HepG2 (cell line): ENCODE results near the gene RAC3. TPM values are rescaled to one million over a fixed set of nuclear protein-coding genes. Genes with fewer than 3 reads are reported as not detected.

ENCODE experiments used
- AGO2 ChIP-seq: fragments of 200-400 bp; formaldehyde crosslinking; optimal IDR thresholded peaks from 2 replicates; pipeline ENCODE3; 2017; ENCODE audit warnings: mild to moderate bottlenecking, low read depth, low read length, moderate library complexity
- BRCA1 ChIP-seq: sonication (generic); formaldehyde crosslinking; IDR thresholded peaks from 2 replicates; pipeline ENCODE4 v1.4.0; 2020; ENCODE audit warnings: missing genetic modification reagents
- CBX1 ChIP-seq: IDR thresholded peaks from one replicate; pipeline ENCODE4 v1.6.1; 2016; ENCODE audit warnings: antibody characterized with exemption, low read depth
- HNRNPL ChIP-seq: fragments of 200-400 bp; formaldehyde crosslinking; IDR thresholded peaks from 2 replicates; pipeline ENCODE4 v1.6.1; 2017; ENCODE audit warnings: mild to moderate bottlenecking, low read depth, low read length
- JUNB ChIP-seq: sonication (generic); formaldehyde crosslinking; IDR thresholded peaks from 2 replicates; pipeline ENCODE4 v1.8.0; 2022; ENCODE audit warnings: missing genetic modification reagents, mild to moderate bottlenecking, borderline replicate concordance
- KDM2A ChIP-seq: sonication (generic); formaldehyde crosslinking; IDR thresholded peaks from 2 replicates; pipeline ENCODE4 v1.4.0; 2020; ENCODE audit warnings: low read depth, missing genetic modification reagents, borderline replicate concordance
- KDM6A ChIP-seq: IDR thresholded peaks from 2 replicates; pipeline ENCODE4 v1.6.1; 2016; ENCODE audit warnings: low read depth
- PLSCR1 ChIP-seq: sonication (generic); formaldehyde crosslinking; IDR thresholded peaks from 2 replicates; pipeline ENCODE4 v1.5.0; 2020; ENCODE audit warnings: missing genetic modification reagents, mild to moderate bottlenecking, borderline replicate concordance
- RFXAP ChIP-seq: sonication (generic); formaldehyde crosslinking; IDR thresholded peaks from 2 replicates; pipeline ENCODE4 v1.4.0; 2020; ENCODE audit warnings: missing genetic modification reagents, borderline replicate concordance
- SNAPC2 ChIP-seq: sonication (generic); formaldehyde crosslinking; IDR thresholded peaks from 2 replicates; pipeline ENCODE4 v1.8.1; 2022; ENCODE audit warnings: mild to moderate bottlenecking, missing genetic modification reagents
- ZFP62 ChIP-seq: sonication (generic); formaldehyde crosslinking; IDR thresholded peaks from 2 replicates; pipeline ENCODE4 v1.4.0; 2020; ENCODE audit warnings: missing genetic modification reagents
- ZNF260 ChIP-seq: sonication (generic); formaldehyde crosslinking; IDR thresholded peaks from 2 replicates; pipeline ENCODE4 v1.4.0; 2020; ENCODE audit warnings: missing genetic modification reagents, low read depth, mild to moderate bottlenecking, borderline replicate concordance
- ZNF44 ChIP-seq: sonication (generic); formaldehyde crosslinking; IDR thresholded peaks from 2 replicates; pipeline ENCODE4 v1.5.1; 2020; ENCODE audit warnings: mild to moderate bottlenecking, missing genetic modification reagents
- ZNF510 ChIP-seq: sonication (generic); formaldehyde crosslinking; IDR thresholded peaks from 2 replicates; pipeline ENCODE4 v1.4.0; 2020; ENCODE audit warnings: low read depth, mild to moderate bottlenecking, missing genetic modification reagents
- ZNF607 ChIP-seq: sonication (generic); formaldehyde crosslinking; IDR thresholded peaks from 2 replicates; pipeline ENCODE4 v1.5.1; 2020; ENCODE audit warnings: missing genetic modification reagents, mild to moderate bottlenecking, borderline replicate concordance
- ZNF703 ChIP-seq: sonication (generic); formaldehyde crosslinking; IDR thresholded peaks from 2 replicates; pipeline ENCODE4 v1.5.1; 2020; ENCODE audit warnings: missing genetic modification reagents, mild to moderate bottlenecking, moderate library complexity, borderline replicate concordance
- ZNF746 ChIP-seq: sonication (generic); formaldehyde crosslinking; IDR thresholded peaks from 2 replicates; pipeline ENCODE4 v1.8.0; 2022; ENCODE audit warnings: mild to moderate bottlenecking, missing genetic modification reagents
- ZNF790 ChIP-seq: sonication (generic); formaldehyde crosslinking; IDR thresholded peaks from 2 replicates; pipeline ENCODE4 v1.8.0; 2022; ENCODE audit warnings: missing genetic modification reagents, mild to moderate bottlenecking, borderline replicate concordance
- ZSCAN30 ChIP-seq: sonication (generic); formaldehyde crosslinking; IDR thresholded peaks from 2 replicates; pipeline ENCODE4 v1.5.0; 2020; ENCODE audit warnings: mild to moderate bottlenecking, missing genetic modification reagents
- polyA plus RNA-seq, 8 experiments: library from polyadenylated mRNA; depleted of rRNA in 3 of 8; stranded (reverse) in 7 of 8; unstranded in 1 of 8; fragments of >200 nt; fragmentation: Illumina TruSeq in 4 of 8; extraction: Trizol in 4 of 8; gene quantifications; 2 replicates each; pipeline versions ENCODE4 v1.2.1 to v1.2.3, GENCODE V29; 2011 to 2016; ENCODE audit warnings: low read depth in 4 of 8, missing spikeins in 1 of 8, mixed read lengths in 1 of 8; ENCODE audit not compliant: insufficient read depth in 1 of 8
- total RNA-seq, 5 experiments: library from RNA; depleted of rRNA; stranded (reverse); fragments of >200 nt; fragmentation: Illumina TruSeq; extraction: Trizol; gene quantifications; 2 replicates each; pipeline ENCODE4 v1.2.3, GENCODE V29; 2016; ENCODE audit warnings: low read depth in 1 of 5
- TF ChIP-seq, protein P1 (sequence below): sonication (generic); formaldehyde crosslinking; IDR thresholded peaks from 2 replicates; pipeline ENCODE4 v1.5.1; 2020; ENCODE audit warnings: mild to moderate bottlenecking, moderate library complexity, missing genetic modification reagents

Gene RAC3
- total and polyA plus RNA-seq, 2 of the 13 experiments (the other 11 are each of a cell fraction or from before 2014, with no cell fraction given): 10.5 to 21.3 TPM

GRCh38 chr17:81998691-81999438, 32.6 kb upstream of the RAC3 start (continued):
- 0 out of 2 replicates have a peak, but pooled peaks have one; percentile 63 for TF ChIP-seq SNAPC2 (CRISPR knock-in tag)
- TF ChIP-seq RFXAP: 0 out of 2 replicates have a peak, but pooled peaks have one; percentile 36
- TF ChIP-seq PLSCR1 (CRISPR knock-in tag): no peak
- TF ChIP-seq ZNF703: no peak
- no peak for TF ChIP-seq ZNF746 (CRISPR knock-in tag)
- no peak for TF ChIP-seq ZNF260 (CRISPR knock-in tag)
- no peak for TF ChIP-seq KDM6A (CRISPR knock-in tag)
- no peak for TF ChIP-seq ZFP62 (CRISPR knock-in tag)
- TF ChIP-seq KDM2A (CRISPR knock-in tag): no peak
- TF ChIP-seq HNRNPL: peak; percentile 85
- TF ChIP-seq ZNF790 (CRISPR knock-in tag): no peak
- TF ChIP-seq, protein P1, sequence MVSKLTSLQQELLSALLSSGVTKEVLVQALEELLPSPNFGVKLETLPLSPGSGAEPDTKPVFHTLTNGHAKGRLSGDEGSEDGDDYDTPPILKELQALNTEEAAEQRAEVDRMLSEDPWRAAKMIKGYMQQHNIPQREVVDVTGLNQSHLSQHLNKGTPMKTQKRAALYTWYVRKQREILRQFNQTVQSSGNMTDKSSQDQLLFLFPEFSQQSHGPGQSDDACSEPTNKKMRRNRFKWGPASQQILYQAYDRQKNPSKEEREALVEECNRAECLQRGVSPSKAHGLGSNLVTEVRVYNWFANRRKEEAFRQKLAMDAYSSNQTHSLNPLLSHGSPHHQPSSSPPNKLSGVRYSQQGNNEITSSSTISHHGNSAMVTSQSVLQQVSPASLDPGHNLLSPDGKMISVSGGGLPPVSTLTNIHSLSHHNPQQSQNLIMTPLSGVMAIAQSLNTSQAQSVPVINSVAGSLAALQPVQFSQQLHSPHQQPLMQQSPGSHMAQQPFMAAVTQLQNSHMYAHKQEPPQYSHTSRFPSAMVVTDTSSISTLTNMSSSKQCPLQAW: peak; percentile 14; the same call in 1 of the 2 replicates
- 0 out of 2 replicates have a peak, but pooled peaks have one; percentile 14 for TF ChIP-seq ZNF510 (CRISPR knock-in tag)
- TF ChIP-seq CBX1: peak; percentile 15
- no peak for TF ChIP-seq ZNF44 (CRISPR knock-in tag)
- TF ChIP-seq ZNF607: 0 out of 2 replicates have a peak, but pooled peaks have one; percentile 49
- TF ChIP-seq JUNB (CRISPR knock-in tag): no peak
- no peak for TF ChIP-seq BRCA1 (CRISPR knock-in tag)
- TF ChIP-seq ZSCAN30: no peak
- peak; percentile 98 for TF ChIP-seq AGO2
